GM12891 (cell line): ENCODE measurements around the gene DACH2.

Source experiments
- POLR2A ChIP-seq: IDR thresholded peaks from 2 replicates; pipeline ENCODE4 v1.6.1; 2011; ENCODE audit warnings: low read depth, low read length, control low read depth
- POLR2AphosphoS5 ChIP-seq: IDR thresholded peaks from 2 replicates; pipeline ENCODE4 v1.6.1; 2011; ENCODE audit warnings: low read depth, low read length, control low read depth
- SPI1 ChIP-seq: IDR thresholded peaks from 2 replicates; pipeline ENCODE4 v1.6.1; 2011; ENCODE audit warnings: low read depth, low read length, control low read depth
- TAF1 ChIP-seq: IDR thresholded peaks from 2 replicates; pipeline ENCODE4 v1.6.1; 2011; ENCODE audit warnings: low read depth, low read length, control low read depth

GRCh38 chrX:86805241-86805640 lies 657.0 kb downstream of the DACH2 start:
- TF ChIP-seq POLR2A (no peak), TAF1 (no peak), POLR2AphosphoS5 (no peak), SPI1 (no peak)
